ENCODE measurements around the gene BST1.

The BST1 gene

GRCh38 chr4:15753081-15753480, 50.2 kb downstream of the BST1 start:
- no peak for DNase-seq

GRCh38 chr4:15753786-15754185, 50.9 kb downstream of the BST1 start:
- no peak for DNase-seq

- peak; percentile 93 for DNase-seq
These were observed 51.5 kb downstream of the BST1 start for GRCh38 chr4:15754323-15754722.

GRCh38 chr4:15755321-15756155, 52.7 kb downstream of the BST1 start:
- DNase-seq, result peak in 1 of 2 experiments; percentile 21

GRCh38 chr4:15756361-15756861, 53.5 kb downstream of the BST1 start:
- peak; percentile 98 to 99 for DNase-seq

GRCh38 chr4:15757054-15757453, 54.2 kb downstream of the BST1 start:
- peak; percentile 26 to 46 for DNase-seq

- no peak for DNase-seq
These were observed 55.4 kb downstream of the BST1 start for GRCh38 chr4:15758294-15758693.

- peak; percentile 35 to 48 for DNase-seq
These were observed 59.6 kb downstream of the BST1 start for GRCh38 chr4:15762460-15762859.

- no peak for DNase-seq
These were observed 62.5 kb downstream of the BST1 start for GRCh38 chr4:15765391-15765790.

GRCh38 chr4:15765910-15766697, 63.2 kb downstream of the BST1 start:
- DNase-seq, result peak; percentile 45 to 54

GRCh38 chr4:15766821-15767220, 64.0 kb downstream of the BST1 start:
- DNase-seq, result no peak

GRCh38 chr4:15769202-15769601, 66.3 kb downstream of the BST1 start:
- no peak for DNase-seq

- DNase-seq, result no peak
These were observed 68.6 kb downstream of the BST1 start for GRCh38 chr4:15771216-15772058.

GRCh38 chr4:15774020-15774420, 71.2 kb downstream of the BST1 start:
- no peak for DNase-seq

GRCh38 chr4:15776871-15777648, 74.2 kb downstream of the BST1 start:
- DNase-seq, result no peak

GRCh38 chr4:15777697-15778288, 74.9 kb downstream of the BST1 start:
- peak in 1 of 2 experiments; percentile 21 for DNase-seq

- DNase-seq, result peak; percentile 55 to 68
These were observed 75.7 kb downstream of the BST1 start, which contains the start of gene CD38 for GRCh38 chr4:15778289-15779241. TSS of gene CD38 (plus strand) at chr4:15778328. CDS start at chr4:15778415, 87 bp downstream.

- peak; percentile 52 to 68 for DNase-seq
These were observed 76.4 kb downstream of the BST1 start for GRCh38 chr4:15779306-15779705.

GRCh38 chr4:15779809-15780208, 76.9 kb downstream of the BST1 start:
- DNase-seq, result no peak

- no peak for DNase-seq
These were observed 78.7 kb downstream of the BST1 start for GRCh38 chr4:15781427-15782095.

Data from Kasumi-1 (cell line).